Neuron (in vitro differentiated cells): ENCODE measurements around the gene KCNIP1.

Source experiments
- H2AFZ ChIP-seq: one replicate; pipeline ENCODE4 v1.6.1; 2013; ENCODE audit warnings: low read depth, mild to moderate bottlenecking, inconsistent platforms, low read length, moderate library complexity
- H3K27me3 ChIP-seq: one replicate; pipeline ENCODE4 v1.6.1; 2013; ENCODE audit warnings: low read length; ENCODE audit not compliant: insufficient read depth
- H3K36me3 ChIP-seq: one replicate; pipeline ENCODE4 v1.6.1; 2013; ENCODE audit warnings: low read length; ENCODE audit not compliant: insufficient read depth
- H3K4me1 ChIP-seq: one replicate; pipeline ENCODE4 v1.6.1; 2013; ENCODE audit warnings: low read length; ENCODE audit not compliant: insufficient read depth
- H3K4me3 ChIP-seq: 2 replicates; pipeline ENCODE4 v1.5.1; 2013; ENCODE audit warnings: mild to moderate bottlenecking, low read length, moderate library complexity
- H3K9me3 ChIP-seq: one replicate; pipeline ENCODE4 v1.6.1; 2013; ENCODE audit warnings: low read length

Gene KCNIP1

DNA sequence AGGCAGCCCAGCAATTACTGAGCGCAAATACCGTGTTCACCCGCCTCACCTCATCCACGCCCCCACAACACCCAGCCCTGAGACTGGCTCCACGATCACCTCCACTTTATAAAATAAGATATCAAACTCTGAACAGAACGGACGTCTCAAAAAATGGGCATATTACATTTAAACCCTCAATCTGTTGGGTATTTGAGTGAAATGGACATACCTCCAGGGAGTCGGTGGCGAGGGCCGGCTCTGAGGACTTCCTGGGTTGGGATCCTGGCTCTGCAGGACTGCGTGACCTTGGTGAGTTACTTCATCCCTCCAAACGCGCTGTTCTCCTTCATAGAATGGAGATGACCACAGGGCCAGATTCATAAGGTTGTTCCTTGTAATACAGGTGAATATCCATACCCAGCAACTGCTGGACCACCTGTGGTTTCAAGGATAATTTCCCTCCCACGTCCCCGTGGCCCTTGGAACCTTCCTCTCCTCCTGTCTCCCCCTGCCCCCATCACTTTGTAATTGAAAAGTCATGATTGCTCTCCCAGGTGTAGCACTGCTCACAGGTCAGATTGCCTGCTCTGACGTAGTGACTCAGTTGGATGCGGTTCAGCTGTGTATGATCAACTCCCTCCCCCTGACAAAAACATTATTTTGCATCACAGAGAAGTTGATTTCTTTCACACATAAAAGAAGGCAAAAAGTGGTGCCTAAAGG lies 135.6 kb downstream of the KCNIP1 start:
- no peaks in the 10 kb centered on the region for H3K4me1 ChIP-seq
- H3K27me3 ChIP-seq: no peaks in the 10 kb centered on the region
- no peak overlapping the region for H2AFZ ChIP-seq
- H3K4me3 ChIP-seq: no peak overlapping the region
- no peaks in the 10 kb centered on the region for H3K9me3 ChIP-seq
- no peaks in the 10 kb centered on the region for H3K36me3 ChIP-seq

- no peaks in the 10 kb centered on the region for H3K4me1 ChIP-seq
- no peaks in the 10 kb centered on the region for H3K27me3 ChIP-seq
- no peak overlapping the region for H3K4me3 ChIP-seq
- H3K9me3 ChIP-seq: no peaks in the 10 kb centered on the region
- no peak overlapping the region for H2AFZ ChIP-seq
- no peaks in the 10 kb centered on the region for H3K36me3 ChIP-seq
Measured at GRCh38 chr5:170640731-170641588, 137.1 kb downstream of the KCNIP1 start.

DNA sequence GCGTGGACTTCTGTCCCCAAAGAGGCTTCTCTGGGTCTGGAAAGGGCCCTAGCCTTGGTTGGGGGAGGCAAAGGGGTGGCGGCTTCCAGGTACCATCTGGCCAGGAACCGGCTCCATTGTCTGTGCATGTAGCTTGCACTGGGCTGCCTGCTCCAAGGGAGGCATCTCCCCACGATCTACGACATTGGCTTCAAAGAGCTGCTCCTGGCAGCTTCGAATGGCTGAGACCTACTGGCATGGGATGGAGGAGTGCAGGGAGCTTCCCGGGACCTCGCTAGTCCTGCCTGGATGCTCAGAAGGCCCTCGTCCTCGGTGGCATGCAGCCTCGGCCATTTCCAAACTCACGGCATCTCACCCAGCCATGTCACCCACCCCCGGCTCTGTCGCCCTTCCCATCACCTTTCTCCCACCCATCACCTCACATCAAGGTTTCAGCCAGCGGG lies 137.8 kb downstream of the KCNIP1 start:
- Histone ChIP-seq H3K4me1 (no peaks in the 10 kb centered on the region), H3K9me3 (no peaks in the 10 kb centered on the region), H2AFZ (no peak overlapping the region), H3K4me3 (no peak overlapping the region), H3K36me3 (no peaks in the 10 kb centered on the region), H3K27me3 (no peaks in the 10 kb centered on the region)

DNA sequence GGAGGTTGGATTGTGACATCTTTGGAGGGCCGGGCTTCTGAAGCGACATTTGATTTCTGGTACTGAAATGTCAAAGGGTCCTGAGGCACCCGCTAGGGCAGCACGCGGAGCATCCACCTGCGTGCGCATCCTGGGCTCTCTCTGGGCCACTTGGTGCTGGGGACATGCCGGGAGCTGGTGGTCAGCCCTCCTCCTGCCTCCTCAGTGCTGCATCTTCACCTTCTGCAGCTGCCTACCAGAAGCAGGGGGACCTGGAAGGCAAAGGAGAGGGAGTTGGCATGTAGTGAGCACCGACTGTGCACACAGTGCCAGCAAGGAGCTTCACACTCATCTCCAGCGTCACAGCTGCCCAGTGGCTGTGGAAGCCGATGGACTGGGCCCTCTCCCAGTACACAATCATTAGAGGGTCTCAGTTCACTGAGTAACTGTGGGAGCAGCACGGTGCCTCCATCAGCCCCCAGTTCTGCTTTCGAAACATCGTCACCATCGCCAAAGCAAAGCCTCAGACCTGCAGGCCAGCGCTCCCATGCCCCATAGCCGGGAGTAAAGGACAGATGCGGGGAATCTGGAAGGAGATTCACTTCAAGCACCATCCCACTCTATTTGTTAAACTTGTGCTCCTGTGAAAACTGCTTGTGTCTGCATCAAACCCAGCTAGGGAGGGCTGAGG lies 138.4 kb downstream of the KCNIP1 start:
- Histone ChIP-seq H3K4me1 (no peaks in the 10 kb centered on the region), H3K27me3 (no peaks in the 10 kb centered on the region), H3K9me3 (no peaks in the 10 kb centered on the region), H3K36me3 (no peaks in the 10 kb centered on the region), H3K4me3 (no peak overlapping the region), H2AFZ (no peak overlapping the region)

DNA sequence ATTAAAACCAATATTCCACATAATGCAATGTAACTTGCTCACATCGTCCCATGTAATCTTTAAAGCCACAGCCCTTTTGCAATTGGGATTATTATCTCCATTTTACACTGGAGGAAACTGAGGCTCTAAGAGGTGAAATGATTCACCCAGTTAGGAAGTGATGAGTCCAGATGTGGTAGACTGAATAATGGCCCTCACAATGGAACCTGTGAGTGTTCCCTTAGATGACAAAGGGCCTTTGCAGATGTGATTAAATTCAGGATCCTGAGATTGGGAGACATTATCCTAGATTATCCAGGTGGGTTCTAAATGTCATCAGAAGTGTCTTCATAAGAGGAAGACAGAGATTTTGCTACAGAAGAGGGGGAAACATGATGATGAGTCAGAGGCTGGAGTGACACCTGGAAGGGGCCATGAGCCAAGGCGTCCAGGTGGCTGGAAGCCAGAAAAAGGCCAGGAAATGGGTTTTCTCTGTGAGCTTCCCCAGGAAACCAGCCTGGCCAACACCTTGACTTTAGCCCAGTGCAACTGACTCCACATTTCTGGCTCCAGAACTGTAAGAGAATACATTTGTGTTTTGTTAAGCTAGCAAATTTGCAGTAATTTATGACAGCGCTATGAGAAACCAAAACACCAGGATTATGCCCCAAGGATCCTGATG lies 139.1 kb downstream of the KCNIP1 start:
- H3K36me3 ChIP-seq: no peaks in the 10 kb centered on the region
- H2AFZ ChIP-seq: no peak overlapping the region
- H3K9me3 ChIP-seq: no peaks in the 10 kb centered on the region
- no peaks in the 10 kb centered on the region for H3K27me3 ChIP-seq
- no peaks in the 10 kb centered on the region for H3K4me1 ChIP-seq
- H3K4me3 ChIP-seq: no peak overlapping the region

- Histone ChIP-seq H2AFZ (no peak overlapping the region), H3K27me3 (no peaks in the 10 kb centered on the region), H3K4me3 (no peak overlapping the region), H3K4me1 (no peaks in the 10 kb centered on the region), H3K36me3 (no peaks in the 10 kb centered on the region), H3K9me3 (no peaks in the 10 kb centered on the region)
Measured at GRCh38 chr5:170643591-170643990, 139.8 kb downstream of the KCNIP1 start.

GRCh38 chr5:170644501-170644900 lies 140.7 kb downstream of the KCNIP1 start:
- Histone ChIP-seq H3K9me3 (no peaks in the 10 kb centered on the region), H3K4me1 (no peaks in the 10 kb centered on the region), H3K36me3 (no peaks in the 10 kb centered on the region), H3K27me3 (no peaks in the 10 kb centered on the region), H2AFZ (no peak overlapping the region), H3K4me3 (no peak overlapping the region)

DNA sequence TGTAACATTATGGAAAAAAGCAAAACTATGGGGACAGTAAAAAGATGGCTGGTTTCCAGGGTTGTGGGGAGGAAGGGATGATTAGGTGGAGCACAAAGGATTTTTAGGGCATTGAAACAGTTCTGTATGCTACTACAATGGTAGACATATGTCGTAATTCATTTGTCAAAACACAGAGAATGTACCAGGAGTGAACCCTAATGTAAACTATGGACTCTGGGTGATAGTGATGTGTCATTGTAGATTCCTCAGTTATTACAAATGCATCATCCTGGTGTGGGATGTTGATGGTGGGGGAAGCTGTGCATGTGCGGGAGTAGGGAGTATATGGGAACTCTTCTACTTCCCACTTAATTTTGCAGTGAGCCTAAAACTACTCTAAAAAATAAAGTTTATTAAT lies 144.7 kb downstream of the KCNIP1 start:
- H3K9me3 ChIP-seq: no peaks in the 10 kb centered on the region
- H2AFZ ChIP-seq: no peak overlapping the region
- H3K4me1 ChIP-seq: no peaks in the 10 kb centered on the region
- no peaks in the 10 kb centered on the region for H3K36me3 ChIP-seq
- no peak overlapping the region for H3K4me3 ChIP-seq
- H3K27me3 ChIP-seq: no peaks in the 10 kb centered on the region

GRCh38 chr5:170650850-170651249 lies 147.0 kb downstream of the KCNIP1 start:
- Histone ChIP-seq H3K4me1 (no peaks in the 10 kb centered on the region), H3K4me3 (no peak overlapping the region), H3K36me3 (no peaks in the 10 kb centered on the region), H3K9me3 (no peaks in the 10 kb centered on the region), H3K27me3 (no peaks in the 10 kb centered on the region), H2AFZ (no peak overlapping the region)

DNA sequence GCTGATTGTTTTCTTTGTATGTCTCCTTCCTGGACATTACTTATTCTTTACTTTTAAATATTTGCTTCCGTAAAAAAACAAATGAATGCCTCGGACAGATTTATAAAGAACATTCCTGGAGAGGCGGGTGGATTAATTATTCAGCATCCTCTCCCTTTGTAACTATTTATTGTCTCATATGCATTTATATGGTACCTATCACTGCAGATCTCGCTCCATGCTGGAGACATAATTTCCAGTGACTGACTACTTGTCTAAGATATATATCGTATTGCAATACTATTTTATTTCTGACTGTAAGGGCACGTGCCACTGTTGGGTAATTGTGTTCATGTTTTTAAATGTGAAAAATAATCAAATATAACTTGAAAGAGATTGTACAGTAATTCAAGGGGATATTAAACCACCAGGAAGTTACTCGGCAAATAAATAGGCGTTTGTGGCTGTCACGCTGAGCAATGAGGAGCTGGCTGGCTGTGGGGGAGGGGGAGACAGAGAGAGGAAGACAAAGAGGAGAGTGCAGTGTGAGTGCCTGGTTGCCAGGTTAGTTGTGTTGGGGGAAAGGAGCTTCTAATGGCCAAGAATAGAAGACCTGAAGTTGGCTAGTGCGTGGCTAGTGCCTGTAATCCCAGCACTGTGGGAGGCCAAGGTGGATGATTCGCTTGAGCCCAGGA lies 147.9 kb downstream of the KCNIP1 start:
- Histone ChIP-seq H3K36me3 (no peaks in the 10 kb centered on the region), H3K9me3 (no peaks in the 10 kb centered on the region), H3K4me1 (no peaks in the 10 kb centered on the region), H3K4me3 (no peak overlapping the region), H3K27me3 (no peaks in the 10 kb centered on the region), H2AFZ (no peak overlapping the region)

GRCh38 chr5:170655476-170655875 lies 151.7 kb downstream of the KCNIP1 start:
- H3K27me3 ChIP-seq: no peaks in the 10 kb centered on the region
- no peaks in the 10 kb centered on the region for H3K4me1 ChIP-seq
- H3K4me3 ChIP-seq: no peak overlapping the region
- no peaks in the 10 kb centered on the region for H3K36me3 ChIP-seq
- no peaks in the 10 kb centered on the region for H3K9me3 ChIP-seq
- H2AFZ ChIP-seq: no peak overlapping the region

DNA sequence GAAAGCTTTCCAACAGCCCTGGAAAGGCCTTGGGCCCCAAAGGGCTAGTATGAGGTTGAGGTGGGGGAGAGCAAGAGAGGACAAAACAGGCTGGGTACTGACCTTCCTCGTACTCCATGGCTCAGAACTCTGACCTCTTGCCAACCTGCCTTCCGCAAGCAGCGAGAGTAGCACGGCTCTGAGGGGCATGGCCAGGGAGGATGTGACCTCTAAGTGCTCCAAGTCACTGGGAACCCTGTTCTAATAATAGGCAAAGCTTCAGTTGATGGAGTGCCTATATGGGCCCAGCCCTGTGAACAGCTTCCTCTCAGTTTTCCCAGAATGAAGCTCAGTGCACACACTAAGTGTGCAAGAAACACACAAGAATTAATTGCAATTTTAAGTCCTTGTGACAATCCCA lies 152.1 kb downstream of the KCNIP1 start:
- Histone ChIP-seq H3K27me3 (no peaks in the 10 kb centered on the region), H3K4me3 (no peak overlapping the region), H2AFZ (no peak overlapping the region), H3K9me3 (no peaks in the 10 kb centered on the region), H3K4me1 (no peaks in the 10 kb centered on the region), H3K36me3 (no peaks in the 10 kb centered on the region)
